H1 (cell line): ENCODE results near the gene DUS4L. TPM values are rescaled to one million over a fixed set of nuclear protein-coding genes. Genes with fewer than 3 reads are reported as not detected.

Experiments
- CTCF ChIA-PET: fragments of 300-600 bp; sonication (Branson Sonifier 250); formaldehyde crosslinking; loops from one replicate; lab custom pipeline; 2021; ENCODE audit not compliant: partially characterized antibody; lab: Charles Lee
- POLR2A ChIA-PET: fragments of 300-600 bp; sonication (Branson Sonifier 250); formaldehyde crosslinking; loops from one replicate; lab custom pipeline; 2021; ENCODE audit warnings: inconsistent platforms; ENCODE audit not compliant: partially characterized antibody; lab: Charles Lee
- DNase-seq, 2 experiments: peaks; one replicate each; pipeline versions ENCODE4 v3.0.0 to v3.0.0-alpha.2; 2010 to 2022; ENCODE audit warnings: low spot score in 2 of 2, low read depth in 1 of 2, mixed read lengths in 1 of 2
- FAIRE-seq: peaks from 2 replicates; lab custom pipeline; 2011; peaks lifted over from hg19 to GRCh38; lab: Jason Lieb, UNC
- H2AFZ ChIP-seq: 2 replicates; pipeline ENCODE4 v1.8.1; 2012; ENCODE audit warnings: low read length, inconsistent platforms
- H2AK5ac ChIP-seq: 2 replicates; pipeline ENCODE4 v1.6.1; 2013; ENCODE audit warnings: low read depth, low read length
- H2BK120ac ChIP-seq: replicated peaks from 2 replicates; pipeline ENCODE3; 2013; ENCODE audit warnings: low read depth, low read length, inconsistent platforms
- H2BK12ac ChIP-seq: 2 replicates; pipeline ENCODE4 v1.6.1; 2013; ENCODE audit warnings: low read depth, low read length
- H2BK15ac ChIP-seq: 2 replicates; pipeline ENCODE4 v1.6.1; 2013; ENCODE audit warnings: low read length
- H2BK20ac ChIP-seq: 2 replicates; pipeline ENCODE4 v1.6.1; 2013; ENCODE audit warnings: low read length
- H2BK5ac ChIP-seq: 2 replicates; pipeline ENCODE4 v1.6.1; 2013; ENCODE audit warnings: low read depth, low read length
- H3K14ac ChIP-seq: 2 replicates; pipeline ENCODE4 v1.6.1; 2013; ENCODE audit warnings: inconsistent platforms; ENCODE audit not compliant: insufficient read length
- H3K18ac ChIP-seq: 2 replicates; pipeline ENCODE4 v1.6.1; 2013; ENCODE audit warnings: low read length; ENCODE audit errors: extremely low read depth
- H3K23ac ChIP-seq: 2 replicates; pipeline ENCODE4 v1.6.1; 2013; ENCODE audit warnings: inconsistent platforms; ENCODE audit not compliant: insufficient read length
- H3K23me2 ChIP-seq: 2 replicates; pipeline ENCODE4 v1.6.1; 2013; ENCODE audit warnings: low read depth, low read length
- H3K27ac ChIP-seq: 2 replicates; pipeline ENCODE4 v1.6.1; 2011; ENCODE audit warnings: low read depth, low read length, inconsistent platforms
- H3K27me3 ChIP-seq, 4 experiments: replicated peaks in 1 of 4; 1 replicate in 1 of 4; 2 replicates in 3 of 4; pipeline versions ENCODE4 v1.6.1 to v1.8.1; 2011 to 2013; ENCODE audit warnings: low read length in 3 of 4, mild to moderate bottlenecking in 3 of 4, inconsistent platforms in 2 of 4, mixed read lengths in 2 of 4, moderate library complexity in 1 of 4; ENCODE audit not compliant: control insufficient read depth in 3 of 4, insufficient read depth in 3 of 4; ENCODE audit errors: extremely low read depth in 1 of 4
- H3K36me3 ChIP-seq, 4 experiments: 2 replicates each; pipeline versions ENCODE4 v1.6.1 to v1.8.1; 2011 to 2013; ENCODE audit warnings: mild to moderate bottlenecking in 4 of 4, low read length in 3 of 4, moderate library complexity in 2 of 4, control low read depth in 1 of 4, inconsistent platforms in 1 of 4; ENCODE audit not compliant: insufficient read depth in 4 of 4, control insufficient read depth in 2 of 4
- H3K4ac ChIP-seq: replicated peaks from 2 replicates; pipeline ENCODE3; 2013; ENCODE audit warnings: low read length, low read depth, mixed read lengths, inconsistent platforms; ENCODE audit not compliant: insufficient read length
- H3K4me1 ChIP-seq, 4 experiments: replicated peaks in 1 of 4; 1 replicate in 1 of 4; 2 replicates in 3 of 4; pipeline versions ENCODE4 v1.6.1 to v1.8.1; 2011 to 2013; ENCODE audit warnings: low read length in 3 of 4, inconsistent platforms in 2 of 4, mixed read lengths in 1 of 4; ENCODE audit not compliant: insufficient read depth in 4 of 4, control insufficient read depth in 3 of 4
- H3K4me2 ChIP-seq, 2 experiments: 2 replicates each; pipeline versions ENCODE4 v1.6.1 to v1.8.1; 2011 to 2013; ENCODE audit warnings: low read depth in 2 of 2, low read length in 2 of 2, control low read depth in 1 of 2, inconsistent platforms in 1 of 2, mild to moderate bottlenecking in 1 of 2; ENCODE audit not compliant: insufficient read depth in 1 of 2
- H3K4me3 ChIP-seq, 4 experiments: fragments of 200-600, 300-600 bp in 1 of 4; sonication (generic), shearing (Covaris generic), sonication (Bioruptor Twin) in 1 of 4; 2 replicates each; pipeline versions ENCODE4 v1.5.1 to v1.8.1; 2011 to 2016; ENCODE audit warnings: low read length in 4 of 4, low read depth in 3 of 4, control low read depth in 2 of 4, inconsistent platforms in 2 of 4, mild to moderate bottlenecking in 2 of 4, mixed read lengths in 1 of 4, moderate library complexity in 1 of 4; ENCODE audit not compliant: insufficient read depth in 2 of 4; ENCODE audit errors: extremely low read depth in 1 of 4
- H3K56ac ChIP-seq: replicated peaks from 2 replicates; pipeline ENCODE3; 2013; ENCODE audit warnings: low read depth, mild to moderate bottlenecking, mixed read lengths, low read length, inconsistent platforms; ENCODE audit not compliant: insufficient read length
- H3K79me1 ChIP-seq: 2 replicates; pipeline ENCODE4 v1.6.1; 2013; ENCODE audit warnings: low read depth, low read length, control low read depth
- H3K79me2 ChIP-seq, 2 experiments: 2 replicates each; pipeline versions ENCODE4 v1.6.1 to v1.8.1; 2012 to 2013; ENCODE audit warnings: low read length in 2 of 2, mild to moderate bottlenecking in 2 of 2, inconsistent platforms in 1 of 2; ENCODE audit not compliant: insufficient read depth in 2 of 2, control insufficient read depth in 1 of 2
- H3K9ac ChIP-seq, 4 experiments: replicated peaks in 1 of 4; 1 replicate in 1 of 4; 2 replicates in 3 of 4; pipeline versions ENCODE4 v1.6.1 to v1.8.1; 2011 to 2013; ENCODE audit warnings: low read depth in 3 of 4, low read length in 3 of 4, control low read depth in 2 of 4, mild to moderate bottlenecking in 2 of 4, moderate library complexity in 2 of 4, inconsistent platforms in 1 of 4; ENCODE audit errors: extremely low read depth in 1 of 4
- H3K9me3 ChIP-seq, 2 experiments: 2 replicates each; pipeline versions ENCODE4 v1.6.1 to v1.8.1; 2012 to 2013; ENCODE audit warnings: mild to moderate bottlenecking in 2 of 2, moderate library complexity in 2 of 2, control low read depth in 1 of 2, inconsistent platforms in 1 of 2, low read depth in 1 of 2, low read length in 1 of 2, mixed read lengths in 1 of 2; ENCODE audit not compliant: insufficient read depth in 2 of 2
- H4K20me1 ChIP-seq, 2 experiments: replicated peaks in 1 of 2; 2 replicates each; pipeline versions ENCODE3 to v1.8.1; 2011 to 2013; ENCODE audit warnings: inconsistent platforms in 2 of 2, low read length in 2 of 2, mild to moderate bottlenecking in 1 of 2; ENCODE audit not compliant: insufficient read depth in 2 of 2, control insufficient read depth in 1 of 2
- H4K5ac ChIP-seq: 2 replicates; pipeline ENCODE4 v1.6.1; 2013; ENCODE audit warnings: low read length, low read depth, mixed read lengths, inconsistent platforms; ENCODE audit not compliant: insufficient read length
- H4K8ac ChIP-seq: 2 replicates; pipeline ENCODE4 v1.8.0; 2013; ENCODE audit warnings: mild to moderate bottlenecking, moderate library complexity, low read length, inconsistent platforms; ENCODE audit not compliant: insufficient read depth; ENCODE audit errors: extremely low read depth
- H4K91ac ChIP-seq: replicated peaks from 2 replicates; pipeline ENCODE3; 2013; ENCODE audit warnings: low read length, mixed read lengths, inconsistent platforms; ENCODE audit not compliant: insufficient read length
- HDAC2 ChIP-seq, 2 experiments: fragments of 300-600 bp in 1 of 2; sonication (generic) in 1 of 2; IDR thresholded peaks; 2 replicates each; pipeline ENCODE4 v1.6.1; 2011 to 2012; ENCODE audit warnings: low read depth in 2 of 2, low read length in 2 of 2, mild to moderate bottlenecking in 2 of 2, moderate library complexity in 2 of 2, borderline replicate concordance in 1 of 2, inconsistent platforms in 1 of 2
- HDAC6 ChIP-seq: IDR thresholded peaks from one replicate; pipeline ENCODE4 v1.7.1; 2012; ENCODE audit warnings: low read depth, mild to moderate bottlenecking, inconsistent platforms, low read length, moderate library complexity
- MAFK ChIP-seq: IDR thresholded peaks from 2 replicates; pipeline ENCODE4 v1.6.1; 2012; ENCODE audit warnings: low read depth, mild to moderate bottlenecking, improper control_type of control experiment, low read length
- NANOG ChIP-seq: IDR thresholded peaks from 2 replicates; pipeline ENCODE4 v1.6.1; 2011; ENCODE audit warnings: low read length, low read depth, mild to moderate bottlenecking, inconsistent platforms; ENCODE audit not compliant: insufficient read depth, poor library complexity, severe bottlenecking
- PHF8 ChIP-seq: fragments of 200-600 bp; sonication (generic); conservative IDR thresholded peaks from 2 replicates; pipeline ENCODE4 v1.7.1; 2012; ENCODE audit warnings: low read depth, mild to moderate bottlenecking, inconsistent platforms, low read length, moderate library complexity
- SIRT6 ChIP-seq: IDR thresholded peaks from one replicate; pipeline ENCODE4 v1.7.1; 2012; ENCODE audit warnings: low read length, inconsistent platforms
- TBP ChIP-seq: IDR thresholded peaks from 2 replicates; pipeline ENCODE4 v1.6.1; 2011; ENCODE audit warnings: low read depth, low read length, improper control_type of control experiment
- TCF12 ChIP-seq: IDR thresholded peaks from 2 replicates; pipeline ENCODE4 v1.6.1; 2011; ENCODE audit warnings: low read depth, mild to moderate bottlenecking, low read length
- TEAD4 ChIP-seq: IDR thresholded peaks from 2 replicates; pipeline ENCODE4 v1.6.1; 2012; ENCODE audit warnings: low read depth, low read length, inconsistent platforms, mixed read lengths
- ZNF274 ChIP-seq: IDR thresholded peaks from 2 replicates; pipeline ENCODE4 v1.7.0; 2012; ENCODE audit warnings: low read length, borderline replicate concordance; ENCODE audit errors: extremely low read depth
- WGBS, 2 experiments: shearing (Covaris generic) in 1 of 2; methylation state at CpG; one replicate each; pipeline versions ENCODE4 v1.1.6 to v1.1.7; 2013 to 2015; ENCODE audit warnings: low lambda C conversion rate in 2 of 2, mixed read lengths in 2 of 2, inconsistent platforms in 1 of 2, low coverage in 1 of 2, missing lambda C conversion rate in 1 of 2; ENCODE audit not compliant: insufficient replicate concordance in 2 of 2, insufficient coverage in 1 of 2, insufficient read length in 1 of 2; ENCODE audit errors: extremely low coverage in 1 of 2, missing lambda C conversion rate in 1 of 2; 5-methylcytosine and 5-hydroxymethylcytosine counted together
- polyA plus RNA-seq, 7 experiments: library from polyadenylated mRNA; depleted of rRNA in 3 of 7; stranded (reverse) in 5 of 7; unstranded in 2 of 7; fragments of >200 nt in 5 of 7; fragments of 200-250 nt in 2 of 7; gene quantifications; 1 replicate in 5 of 7; 2 replicates in 1 of 7; 4 replicates in 1 of 7; pipeline versions ENCODE4 v1.2.1 to v1.2.3, GENCODE V29; 2011 to 2013; ENCODE audit warnings: missing spikeins in 2 of 7, mixed read lengths in 2 of 7
- total RNA-seq: library from RNA; stranded (reverse); fragmentation: NEBNext Ultra II Directional; extraction: Animal tissue kit (Norgen Biotek cat#: 25700); gene quantifications from 2 replicates; pipeline ENCODE4 v1.2.1, GENCODE V29; 2021

Gene DUS4L
- total and polyA plus RNA-seq, 2 of the 8 experiments (the other 6 are each of a cell fraction or from before 2014, with no cell fraction given) = 6.1 to 11.5 TPM

GRCh38 chr7:107588529-107589130 is 24.9 kb downstream of the DUS4L start:
- no peak overlapping the region for H3K14ac ChIP-seq
- no peak for FAIRE-seq
- H2BK12ac ChIP-seq = no peak overlapping the region
- no peak overlapping the region for H3K4me3 ChIP-seq
- no peak for DNase-seq
- H3K23ac ChIP-seq = no peak overlapping the region
- H4K5ac ChIP-seq = no peak overlapping the region
- no peaks in the 10 kb centered on the region; the same call in 1 of the 2 replicates for H3K23me2 ChIP-seq
- ChIA-PET POLR2A (no interaction called here), CTCF (no interaction called here)
- no peak for TF ChIP-seq TBP
- no peak for TF ChIP-seq TEAD4
- TF ChIP-seq SIRT6 = no peak
- no peak for TF ChIP-seq TCF12
- no peak for TF ChIP-seq NANOG
- no peak for TF ChIP-seq MAFK
- no peak for TF ChIP-seq HDAC2 (IDR thresholded peaks at IDR 0.05; ENCODE audit: borderline replicate concordance in 1 of 2, low read depth in 2 of 2, low read length in 2 of 2)
- no peak for TF ChIP-seq PHF8
- TF ChIP-seq HDAC6 = no peak
- no peak for TF ChIP-seq ZNF274
- no peak overlapping the region for H4K8ac ChIP-seq
- H3K4me1 ChIP-seq = no peaks in the 10 kb centered on the region
- H2AFZ ChIP-seq = no peak overlapping the region
- no peak overlapping the region for H3K18ac ChIP-seq
- no peak overlapping the region for H2AK5ac ChIP-seq
- H4K91ac ChIP-seq = no peak overlapping the region
- no peak overlapping the region for H3K4me2 ChIP-seq
- H2BK120ac ChIP-seq = no peak overlapping the region
- H3K27ac ChIP-seq = no peak overlapping the region
- no peak overlapping the region for H3K56ac ChIP-seq
- no peak overlapping the region for H3K9ac ChIP-seq
- 0 out of 8 replicates have a peak, but pooled peaks cover 0 to 3% (median 0%) of the 10 kb centered on the region in 4 experiments for H3K36me3 ChIP-seq
- 81% methylated on average over 5 of the region's 5 CpGs; no CpG with 5 or more reads in 1 of the 2 experiments for WGBS, 2 experiments
- H3K79me2 ChIP-seq = no peaks in the 10 kb centered on the region
- no peaks in the 10 kb centered on the region for H4K20me1 ChIP-seq
- H3K79me1 ChIP-seq = no peaks in the 10 kb centered on the region
- no peak overlapping the region for H2BK5ac ChIP-seq
- peaks cover 3% of the 10 kb centered on the region in 2 experiments; a peak in 2 of 4 replicates for H3K9me3 ChIP-seq
- H3K27me3 ChIP-seq = no peaks in the 10 kb centered on the region
- H2BK15ac ChIP-seq = no peak overlapping the region
- H2BK20ac ChIP-seq = no peak overlapping the region
- H3K4ac ChIP-seq = no peak overlapping the region
